Measurements from ENCODE around the gene EDNRA.

Gene EDNRA

GRCh38 chr4:147542229-147542990, 61.5 kb downstream of the EDNRA start:
- no peak for DNase-seq (ENCODE audit: low spot score)

- no peak for DNase-seq (ENCODE audit: low spot score)
These were observed 62.1 kb downstream of the EDNRA start for GRCh38 chr4:147543034-147543433.

GRCh38 chr4:147546349-147546748, 65.5 kb downstream of the EDNRA start:
- DNase-seq (ENCODE audit: low spot score), result no peak

- DNase-seq (ENCODE audit: low spot score), result no peak
These were observed 66.6 kb downstream of the EDNRA start for GRCh38 chr4:147547314-147548056.

GRCh38 chr4:147548256-147548655, 67.4 kb downstream of the EDNRA start:
- no peak for DNase-seq (ENCODE audit: low spot score)

GRCh38 chr4:147550626-147551246, 69.8 kb downstream of the EDNRA start:
- peak; percentile 68 for DNase-seq (ENCODE audit: low spot score)

- DNase-seq (ENCODE audit: low spot score), result no peak
These were observed 79.7 kb downstream of the EDNRA start for GRCh38 chr4:147560625-147561024.

DNA sequence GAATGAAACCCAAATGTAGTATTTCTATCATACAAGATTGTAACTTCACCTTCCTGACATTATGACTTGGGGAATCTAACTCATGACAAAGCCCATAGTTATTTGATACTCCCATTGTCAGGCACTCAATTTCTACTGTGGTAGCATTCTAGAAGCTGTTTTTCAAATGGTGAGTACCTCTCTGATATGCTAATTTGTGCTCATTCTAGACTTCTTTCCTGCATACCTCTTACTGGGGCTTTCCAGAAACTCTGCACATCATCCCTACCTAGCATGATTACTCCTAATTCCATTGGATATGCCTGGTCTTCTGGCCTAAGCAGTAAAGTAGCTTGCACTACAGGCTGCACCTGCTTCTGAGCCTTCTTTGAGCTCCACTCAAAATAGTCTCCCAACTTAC, 85.9 kb downstream of the EDNRA start:
- DNase-seq (ENCODE audit: low spot score), result no peak

GRCh38 chr4:147567276-147567675, 86.4 kb downstream of the EDNRA start:
- no peak for DNase-seq (ENCODE audit: low spot score)

- no peak for DNase-seq (ENCODE audit: low spot score)
These were observed 89.7 kb downstream of the EDNRA start for GRCh38 chr4:147570616-147571015.

DNA sequence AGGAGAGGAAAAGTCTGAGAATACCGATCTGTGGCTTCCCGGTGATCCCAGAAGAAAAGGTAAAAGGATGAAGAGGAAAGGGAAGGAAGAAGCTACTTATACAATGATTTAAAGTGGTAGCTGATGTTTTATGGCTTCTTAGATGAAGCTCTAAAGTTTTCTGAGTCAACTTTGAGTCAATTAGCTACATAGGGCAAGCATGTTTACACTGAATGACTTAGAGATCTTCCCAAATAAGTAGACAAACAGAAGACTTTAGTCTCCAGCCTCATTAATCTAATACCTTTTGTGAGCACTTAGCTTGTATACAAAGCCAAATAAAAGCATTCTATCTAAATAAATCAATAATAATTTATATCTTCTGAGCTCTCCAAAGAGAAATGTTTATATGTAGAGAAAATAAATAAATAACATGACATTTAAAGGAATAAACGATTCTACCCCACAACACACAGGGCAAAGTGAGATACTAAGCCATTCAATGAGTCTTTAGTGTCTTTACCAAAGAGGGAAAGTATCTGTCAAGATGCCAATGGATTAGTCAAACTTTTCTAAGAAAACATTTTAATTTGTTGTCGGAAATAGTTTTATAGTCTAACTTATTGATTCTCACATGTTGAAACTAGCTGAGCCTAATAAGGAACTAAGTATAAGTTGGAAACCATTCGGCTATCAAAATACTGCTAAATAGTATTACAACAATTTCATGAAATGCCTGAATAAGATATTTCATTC, 90.3 kb downstream of the EDNRA start:
- no peak for DNase-seq (ENCODE audit: low spot score)

- DNase-seq (ENCODE audit: low spot score), result no peak
These were observed 95.2 kb downstream of the EDNRA start for GRCh38 chr4:147576084-147576483.

GRCh38 chr4:147578051-147578476, 97.2 kb downstream of the EDNRA start:
- DNase-seq (ENCODE audit: low spot score), result peak; percentile 95

GRCh38 chr4:147578593-147578992, 97.7 kb downstream of the EDNRA start:
- no peak for DNase-seq (ENCODE audit: low spot score)

DNA sequence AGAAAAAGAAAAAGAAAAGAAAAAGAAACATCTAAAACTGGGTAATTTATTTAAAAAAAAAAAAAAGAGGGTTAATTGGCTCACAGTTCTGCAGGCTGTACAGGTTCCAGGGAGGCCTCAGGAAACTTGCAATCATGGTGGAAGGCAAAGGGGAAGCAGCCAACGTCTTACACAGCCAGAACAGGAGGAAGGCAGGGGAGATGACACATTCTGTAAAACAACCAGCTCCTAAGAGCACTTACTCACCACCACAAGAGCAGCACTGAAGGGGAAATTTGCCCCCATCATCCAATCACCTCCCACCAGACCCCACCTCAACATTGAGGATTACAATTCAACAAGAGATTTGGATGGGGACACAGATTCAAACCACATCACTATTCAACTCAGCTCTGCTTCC, 99.5 kb downstream of the EDNRA start:
- no peak for DNase-seq (ENCODE audit: low spot score)

DNA sequence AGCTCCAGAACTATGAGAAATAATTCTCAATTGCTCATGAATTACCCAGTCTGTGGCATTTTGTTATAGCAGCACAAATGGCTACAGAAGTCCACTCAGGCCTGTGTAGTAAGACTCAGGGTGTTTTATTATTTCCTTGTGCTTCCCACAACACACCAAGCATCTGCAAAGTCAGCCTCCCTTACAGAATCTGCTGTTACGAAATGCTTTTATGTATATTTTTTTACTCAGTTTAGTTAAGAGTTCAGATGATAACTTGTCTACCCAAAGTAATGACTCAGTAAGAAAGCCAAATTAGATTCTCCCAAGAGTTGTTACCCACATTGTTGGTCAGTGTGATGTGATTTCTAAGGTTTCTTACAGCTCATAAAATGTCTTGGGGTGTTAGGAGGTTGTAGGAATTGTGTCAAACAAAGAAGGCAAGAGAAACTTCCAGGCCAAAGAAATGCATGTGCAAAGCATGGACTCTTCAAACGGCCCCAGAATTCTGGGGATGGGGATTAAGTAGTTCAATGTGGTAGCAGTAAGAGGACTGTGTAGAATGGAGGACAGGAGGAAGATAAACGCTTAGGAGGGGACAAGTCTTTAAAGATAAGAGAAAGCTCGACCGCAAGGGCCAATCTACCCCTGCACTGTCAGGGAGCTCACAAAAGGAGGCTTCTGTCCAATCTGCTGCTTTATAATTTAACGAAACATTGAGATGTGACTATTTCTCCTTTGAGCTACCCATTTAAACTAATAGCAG, 100.9 kb downstream of the EDNRA start:
- no peak for DNase-seq (ENCODE audit: low spot score)

DNA sequence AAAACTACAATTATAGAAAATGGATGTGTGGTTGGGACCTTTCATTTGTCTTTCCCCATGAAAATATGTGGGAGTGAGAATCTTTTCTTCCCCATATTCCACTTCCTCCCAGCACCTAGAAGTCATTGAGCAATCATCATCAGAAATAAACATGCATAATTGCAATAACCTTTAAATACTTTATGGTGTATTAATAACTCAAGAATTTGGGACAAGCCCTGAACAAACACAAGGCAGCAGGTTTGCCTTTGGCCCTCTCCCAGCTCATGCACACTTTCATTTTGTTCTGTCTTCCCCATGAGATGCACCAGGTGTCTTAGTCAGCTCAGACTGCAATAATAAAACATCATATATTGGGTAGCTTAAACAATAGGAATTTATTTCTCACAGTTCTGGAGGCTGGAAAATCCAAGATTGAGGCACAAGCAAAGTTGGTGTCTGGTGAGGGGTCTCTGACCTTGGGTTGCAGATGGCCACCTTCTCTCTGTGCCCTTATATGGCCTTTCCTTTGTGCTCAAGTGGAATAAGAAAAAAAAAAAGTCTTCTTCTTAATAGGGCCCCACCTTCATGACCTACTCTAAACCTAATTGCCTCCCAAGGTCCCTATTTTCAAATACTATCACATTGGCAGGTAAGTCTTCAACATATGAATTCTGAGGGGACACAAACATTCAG, 101.6 kb downstream of the EDNRA start:
- DNase-seq (ENCODE audit: low spot score), result no peak

- peak; percentile 64 for DNase-seq (ENCODE audit: low spot score)
These were observed 103.0 kb downstream of the EDNRA start for GRCh38 chr4:147583876-147584275.

GRCh38 chr4:147586032-147586431, 105.1 kb downstream of the EDNRA start:
- DNase-seq (ENCODE audit: low spot score), result no peak

DNA sequence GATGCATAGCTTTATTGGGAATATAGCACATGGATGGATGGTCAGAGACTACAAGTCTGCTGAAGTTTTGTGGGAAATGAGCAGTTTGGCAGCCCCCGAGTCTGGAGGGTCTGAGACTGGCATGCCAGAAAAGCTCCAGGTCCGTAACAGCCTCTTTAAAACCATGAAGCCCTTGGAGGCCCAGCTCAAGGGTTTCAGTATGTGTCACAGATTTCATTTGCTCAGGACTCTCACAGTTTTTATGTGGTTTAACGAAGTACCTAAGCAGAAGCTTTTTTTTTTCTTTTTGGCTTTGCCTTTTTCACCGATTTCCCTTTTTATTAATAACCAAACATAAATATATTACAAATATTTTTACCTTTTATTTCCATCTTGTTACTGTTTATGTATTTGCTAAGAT, 105.7 kb downstream of the EDNRA start:
- DNase-seq (ENCODE audit: low spot score), result no peak

DNA sequence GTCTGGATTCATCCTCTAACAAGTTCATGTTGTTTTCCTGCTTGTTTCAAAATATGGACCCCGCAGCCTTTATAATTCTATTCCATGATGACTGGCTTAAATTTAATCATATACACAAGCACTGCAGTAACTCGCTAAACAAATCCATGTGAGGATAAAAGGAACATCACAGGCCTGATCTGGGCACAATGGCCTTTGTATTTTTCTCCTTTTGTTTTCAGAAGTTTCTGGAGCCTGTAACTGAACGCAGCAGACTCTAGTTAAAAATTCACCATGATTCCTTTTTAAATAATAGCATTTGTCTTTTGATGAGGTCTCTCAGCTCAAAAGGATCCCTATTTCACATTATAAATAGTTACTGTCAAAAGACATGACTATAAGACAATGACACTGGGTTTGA, 106.1 kb downstream of the EDNRA start:
- DNase-seq (ENCODE audit: low spot score), result no peak
